ENCODE measurements around the gene RSPH3.

The RSPH3 gene

DNA sequence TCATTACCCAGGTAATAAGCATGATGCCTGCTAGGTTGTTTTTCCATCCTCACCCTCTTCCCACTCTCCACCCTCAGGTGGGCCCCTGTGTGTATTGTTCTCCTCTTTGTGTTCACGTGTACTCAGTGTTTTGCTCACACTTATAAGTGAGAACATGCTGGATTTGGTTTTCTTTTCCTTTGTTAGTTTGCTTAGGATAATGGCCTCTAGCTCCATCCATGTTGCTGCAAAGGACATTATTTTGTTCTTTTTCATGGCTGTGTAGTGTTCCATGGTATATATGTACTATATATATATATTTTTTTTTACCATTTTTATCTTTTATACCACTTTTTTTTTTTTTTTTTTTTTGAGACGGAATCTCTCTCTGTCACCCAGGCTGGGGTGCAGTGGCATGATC, 71.9 kb downstream of the RSPH3 start:
- no peak for DNase-seq

DNA sequence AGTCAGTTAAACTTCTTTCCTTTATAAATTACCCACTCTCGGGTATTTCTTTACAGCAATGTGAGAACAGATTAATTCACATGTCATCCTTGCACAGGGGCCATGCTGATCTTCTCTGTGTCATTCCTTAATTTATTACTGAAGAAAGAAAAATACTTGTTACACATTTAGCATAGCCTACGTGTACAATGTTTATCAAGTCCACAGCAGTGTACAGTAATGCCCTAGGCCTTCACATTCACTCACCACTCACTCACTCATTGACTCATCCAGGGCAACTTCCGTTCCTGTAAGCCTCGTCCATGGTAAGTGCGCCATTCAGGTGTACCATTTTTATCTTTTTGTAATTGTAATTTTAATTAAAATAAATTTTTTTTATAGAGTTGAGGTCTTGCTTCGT, 73.6 kb downstream of the RSPH3 start:
- DNase-seq = no peak

DNA sequence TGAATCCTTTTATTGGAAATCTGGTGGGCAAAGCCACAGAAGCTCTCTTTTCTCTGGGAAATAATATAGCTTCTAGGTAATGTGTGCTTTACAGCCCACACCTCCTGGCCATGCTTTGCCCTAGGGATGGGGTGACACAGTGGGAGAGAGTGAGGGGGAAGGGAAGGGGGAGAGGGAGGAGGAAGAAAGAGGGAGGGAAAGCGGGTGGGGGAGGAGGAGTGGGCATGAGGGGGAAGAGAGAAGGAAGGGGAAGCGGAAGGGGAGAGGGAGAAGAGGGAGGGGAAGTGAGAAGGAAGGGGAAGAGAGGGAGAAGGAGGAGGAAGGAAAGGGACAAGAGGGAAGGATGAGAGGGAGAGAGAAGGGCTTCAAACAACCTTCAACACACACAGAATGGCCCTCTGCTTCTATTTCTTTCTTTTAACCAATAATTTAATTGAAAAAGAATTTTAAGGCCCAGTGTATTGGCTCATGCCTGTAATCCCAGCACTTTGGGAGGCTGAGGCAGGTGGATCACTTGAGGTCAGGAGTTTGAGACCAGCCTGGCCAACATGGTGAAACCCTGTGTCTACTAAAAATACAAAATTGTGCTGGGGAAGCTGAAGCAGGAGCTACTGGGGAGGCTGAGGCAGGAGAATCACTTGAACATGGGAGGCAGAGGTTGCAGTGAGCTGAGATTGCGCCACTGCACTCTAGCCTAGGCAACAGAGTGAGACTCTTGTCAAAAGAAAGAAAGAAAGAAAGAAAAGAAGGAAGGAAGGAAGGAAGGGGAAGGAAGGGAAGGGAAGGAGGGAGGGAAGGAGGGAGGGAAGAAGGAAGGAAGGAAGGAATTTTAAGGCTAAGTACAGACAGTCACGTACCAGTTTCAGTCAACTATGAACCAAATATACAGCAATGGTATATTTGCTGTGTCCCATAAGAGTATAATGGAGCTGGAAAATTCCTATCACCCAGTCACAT, 75.2 kb downstream of the RSPH3 start:
- no peak for DNase-seq

DNA sequence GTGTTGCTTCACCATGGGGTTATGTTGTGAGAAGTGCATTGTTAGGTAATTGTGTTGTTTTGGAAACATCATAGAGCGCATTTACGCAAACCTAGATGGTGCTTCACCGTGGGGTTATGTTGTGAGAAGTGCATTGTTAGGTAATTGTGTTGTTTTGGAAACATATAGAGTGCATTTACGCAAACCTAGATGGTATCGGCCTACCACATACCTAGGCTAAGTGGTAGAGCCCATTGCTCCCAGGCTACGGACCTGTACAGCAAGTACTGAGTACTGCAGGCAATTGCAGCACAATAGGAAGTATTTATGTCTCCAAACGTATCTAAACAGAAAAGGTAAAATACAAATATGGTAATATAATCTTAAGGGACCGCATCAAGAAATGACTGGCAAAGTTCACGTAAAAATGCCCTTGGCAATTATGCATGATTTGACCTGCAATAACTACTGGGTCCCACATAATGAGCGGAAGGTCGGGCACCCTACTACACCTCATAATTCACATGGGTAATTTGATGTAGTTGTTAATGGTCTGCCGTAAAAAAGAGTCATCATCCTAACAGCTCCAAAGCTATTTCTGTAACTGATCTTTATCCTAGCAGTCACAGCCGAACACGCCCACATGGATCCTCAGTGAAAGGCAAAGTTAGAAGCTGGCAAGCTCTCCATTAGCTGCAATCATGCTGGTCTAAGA, 76.0 kb downstream of the RSPH3 start:
- no peak for DNase-seq
